ENCODE data around the gene KLHL21. TPM values are rescaled to one million over a fixed set of nuclear protein-coding genes. Genes with fewer than 3 reads are reported as not detected.

KLHL21 gene
- total RNA-seq, 4 donors from 2014 or later = 48.3 to 98.5 (median 57.0) TPM

DNA sequence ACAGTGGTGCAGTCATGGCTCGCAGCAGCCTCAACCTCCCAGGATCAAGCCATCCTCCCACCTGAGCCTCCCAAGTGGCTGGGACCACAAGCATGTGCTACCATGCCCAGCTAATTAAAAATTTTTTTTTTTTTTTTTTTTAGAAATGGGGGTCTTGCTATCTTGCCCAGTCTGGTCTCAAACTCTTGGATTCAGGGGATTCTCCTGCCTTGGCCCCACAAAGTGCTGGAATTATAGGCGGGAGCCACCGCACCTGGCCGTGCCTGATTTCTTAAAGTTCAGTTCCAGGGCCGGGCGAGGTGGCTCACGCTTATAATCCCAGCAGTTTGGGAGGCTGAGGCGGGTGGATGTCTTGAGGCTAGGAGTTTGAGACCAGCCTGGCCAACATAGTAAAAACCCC is 28.4 kb upstream of the KLHL21 start:
- DNase-seq (ENCODE audit: low spot score) (no peak), ATAC-seq (ENCODE audit: low FRiP score) (no peak)
- TF ChIP-seq, protein P1, sequence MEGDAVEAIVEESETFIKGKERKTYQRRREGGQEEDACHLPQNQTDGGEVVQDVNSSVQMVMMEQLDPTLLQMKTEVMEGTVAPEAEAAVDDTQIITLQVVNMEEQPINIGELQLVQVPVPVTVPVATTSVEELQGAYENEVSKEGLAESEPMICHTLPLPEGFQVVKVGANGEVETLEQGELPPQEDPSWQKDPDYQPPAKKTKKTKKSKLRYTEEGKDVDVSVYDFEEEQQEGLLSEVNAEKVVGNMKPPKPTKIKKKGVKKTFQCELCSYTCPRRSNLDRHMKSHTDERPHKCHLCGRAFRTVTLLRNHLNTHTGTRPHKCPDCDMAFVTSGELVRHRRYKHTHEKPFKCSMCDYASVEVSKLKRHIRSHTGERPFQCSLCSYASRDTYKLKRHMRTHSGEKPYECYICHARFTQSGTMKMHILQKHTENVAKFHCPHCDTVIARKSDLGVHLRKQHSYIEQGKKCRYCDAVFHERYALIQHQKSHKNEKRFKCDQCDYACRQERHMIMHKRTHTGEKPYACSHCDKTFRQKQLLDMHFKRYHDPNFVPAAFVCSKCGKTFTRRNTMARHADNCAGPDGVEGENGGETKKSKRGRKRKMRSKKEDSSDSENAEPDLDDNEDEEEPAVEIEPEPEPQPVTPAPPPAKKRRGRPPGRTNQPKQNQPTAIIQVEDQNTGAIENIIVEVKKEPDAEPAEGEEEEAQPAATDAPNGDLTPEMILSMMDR (IDR thresholded peaks at IDR 0.05) = no peak

DNA sequence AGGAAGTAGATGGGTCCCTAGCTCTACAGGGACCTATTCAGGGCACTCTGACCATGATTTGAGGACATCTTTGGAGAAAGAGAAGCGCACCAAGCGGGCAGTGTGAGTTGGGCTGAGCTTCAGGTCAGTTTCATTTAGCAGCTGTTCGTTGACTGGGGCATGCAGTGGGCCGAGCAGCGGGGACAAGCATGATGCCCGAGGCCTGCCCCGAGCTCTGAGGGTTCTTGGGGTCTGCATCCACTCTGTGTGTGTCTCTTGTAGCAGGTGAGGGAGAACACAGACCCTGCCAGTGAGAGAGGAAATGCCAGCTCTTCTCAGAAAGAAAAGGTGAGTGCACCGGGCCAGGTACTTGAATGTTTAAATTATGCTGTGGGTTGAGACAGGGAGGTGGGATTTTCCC is 27.4 kb upstream of the KLHL21 start:
- DNase-seq (ENCODE audit: low spot score) = no peak

GRCh38 chr1:6628971-6629479 is 26.4 kb upstream of the KLHL21 start:
- no peak for DNase-seq (ENCODE audit: low spot score)
- ATAC-seq (ENCODE audit: low FRiP score) = no peak
- TF ChIP-seq, protein P1 (IDR thresholded peaks at IDR 0.05) = no peak

More for the DNA sequence above, 27.4 kb upstream of the KLHL21 start:
- ATAC-seq (ENCODE audit: low FRiP score) = no peak
- TF ChIP-seq, protein P1 (IDR thresholded peaks at IDR 0.05) = no peak

DNA sequence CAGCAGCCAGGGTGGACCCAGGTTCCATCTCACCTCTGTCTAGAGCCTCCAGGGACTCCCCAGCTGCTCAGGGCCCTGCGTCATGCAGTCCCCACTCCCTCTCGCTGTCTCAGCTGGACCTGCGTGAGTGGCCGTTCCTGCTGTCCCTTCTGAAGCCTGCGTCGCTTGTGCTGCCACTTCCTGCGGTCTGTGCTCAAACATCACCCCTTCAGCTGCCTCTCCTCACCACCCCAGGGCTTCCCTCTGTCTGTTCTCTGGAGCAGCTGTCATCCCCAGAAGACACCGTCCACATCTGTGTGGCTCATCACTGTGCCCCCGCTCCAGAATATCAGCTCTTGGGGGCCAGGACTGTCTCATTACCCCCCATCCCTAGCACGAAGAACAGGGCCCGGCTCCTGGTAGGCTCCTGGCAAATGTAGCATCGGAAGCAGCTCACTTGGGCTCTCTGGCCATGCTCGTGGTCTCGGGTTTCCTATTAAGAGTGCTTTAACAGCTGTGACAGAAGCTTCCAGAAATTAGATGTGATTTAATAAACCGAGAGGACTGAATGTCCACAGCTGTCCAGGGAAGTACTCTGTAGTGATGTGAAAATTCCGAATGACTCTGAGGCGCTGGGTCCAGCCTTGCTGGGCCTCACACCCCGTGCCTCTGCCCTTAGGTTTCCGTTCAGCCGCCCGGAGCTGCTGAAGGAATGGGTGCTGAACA is 25.3 kb upstream of the KLHL21 start:
- DNase-seq (ENCODE audit: low spot score) (no peak), ATAC-seq (ENCODE audit: low FRiP score) (no peak)
- TF ChIP-seq, protein P1 (IDR thresholded peaks at IDR 0.05) = no peak

GRCh38 chr1:6627031-6627430 is 24.4 kb upstream of the KLHL21 start:
- DNase-seq (ENCODE audit: low spot score) (no peak), ATAC-seq (ENCODE audit: low FRiP score) (no peak)
- TF ChIP-seq, protein P1 (IDR thresholded peaks at IDR 0.05) = no peak

- peak; percentile 36 for ATAC-seq (ENCODE audit: low FRiP score)
- TF ChIP-seq, protein P1 (IDR thresholded peaks at IDR 0.05) = no peak
Observed at GRCh38 chr1:6625584-6626149, 23.0 kb upstream of the KLHL21 start.

More at GRCh38 chr1:6625584-6626149, 23.0 kb upstream of the KLHL21 start:
- DNase-seq (ENCODE audit: low spot score) = no peak

Measured in omental fat pad (tissue), 4 donors.